Measurements from ENCODE around the gene CCNG1.
A peak's percentile ranks its signal among the peaks of the same experiment; 100 is the strongest.
"Not testable (repeated sequence)": the region's sequence is repeated elsewhere in the genome, so short reads cannot be mapped to it uniquely, and the experiment has no call there.

CCNG1 gene

DNA sequence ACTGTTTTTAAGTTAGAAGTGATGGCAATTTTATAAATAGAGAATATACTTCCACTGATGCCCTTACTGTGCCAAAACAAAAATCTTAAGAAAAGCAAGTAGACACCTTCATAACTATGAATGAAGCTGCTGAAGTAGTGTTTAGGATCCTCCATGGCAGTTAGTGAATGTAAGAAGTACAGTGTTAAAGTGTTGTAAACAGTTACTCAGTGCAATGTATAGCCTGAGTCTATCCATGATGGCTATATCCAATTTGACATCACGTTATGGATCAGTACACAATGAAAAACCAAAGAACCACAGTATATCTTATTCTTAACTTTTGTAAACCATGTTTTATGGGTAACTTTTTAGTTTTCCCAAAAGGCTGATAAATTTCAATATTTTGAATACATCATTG, 7.1 kb downstream of the CCNG1 start:
- TF ChIP-seq, protein P1, sequence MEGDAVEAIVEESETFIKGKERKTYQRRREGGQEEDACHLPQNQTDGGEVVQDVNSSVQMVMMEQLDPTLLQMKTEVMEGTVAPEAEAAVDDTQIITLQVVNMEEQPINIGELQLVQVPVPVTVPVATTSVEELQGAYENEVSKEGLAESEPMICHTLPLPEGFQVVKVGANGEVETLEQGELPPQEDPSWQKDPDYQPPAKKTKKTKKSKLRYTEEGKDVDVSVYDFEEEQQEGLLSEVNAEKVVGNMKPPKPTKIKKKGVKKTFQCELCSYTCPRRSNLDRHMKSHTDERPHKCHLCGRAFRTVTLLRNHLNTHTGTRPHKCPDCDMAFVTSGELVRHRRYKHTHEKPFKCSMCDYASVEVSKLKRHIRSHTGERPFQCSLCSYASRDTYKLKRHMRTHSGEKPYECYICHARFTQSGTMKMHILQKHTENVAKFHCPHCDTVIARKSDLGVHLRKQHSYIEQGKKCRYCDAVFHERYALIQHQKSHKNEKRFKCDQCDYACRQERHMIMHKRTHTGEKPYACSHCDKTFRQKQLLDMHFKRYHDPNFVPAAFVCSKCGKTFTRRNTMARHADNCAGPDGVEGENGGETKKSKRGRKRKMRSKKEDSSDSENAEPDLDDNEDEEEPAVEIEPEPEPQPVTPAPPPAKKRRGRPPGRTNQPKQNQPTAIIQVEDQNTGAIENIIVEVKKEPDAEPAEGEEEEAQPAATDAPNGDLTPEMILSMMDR (conservative IDR thresholded peaks at IDR 0.05; ENCODE audit: low read depth, low read length) = no peak
- no peak overlapping the region for H3K4me3 ChIP-seq (ENCODE audit: low read depth, low read length)
- DNase-seq (ENCODE audit: low read depth) = no peak

DNA sequence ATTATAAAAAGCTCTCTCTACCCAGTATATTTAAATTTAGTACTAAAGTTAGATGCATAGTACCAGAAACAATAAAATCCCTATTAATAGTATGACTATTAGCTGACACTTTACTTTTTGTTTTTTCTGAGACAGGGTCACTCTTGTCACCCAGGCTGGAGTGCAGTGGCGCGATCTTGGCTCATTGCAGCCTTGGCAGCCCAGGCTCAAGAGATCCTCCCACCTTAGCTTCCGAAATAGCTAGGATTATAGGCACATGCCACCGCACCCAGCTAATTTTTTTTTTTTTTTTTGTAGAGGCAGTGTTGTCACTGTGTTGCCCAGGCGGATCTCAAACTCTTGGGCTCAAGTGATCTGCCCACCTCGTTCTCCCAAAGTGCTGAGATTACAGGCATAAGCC, 8.0 kb downstream of the CCNG1 start:
- DNase-seq (ENCODE audit: low read depth) = no peak
- H3K4me3 ChIP-seq (ENCODE audit: low read depth, low read length) = no peak overlapping the region
- TF ChIP-seq, protein P1 (conservative IDR thresholded peaks at IDR 0.05; ENCODE audit: low read depth, low read length) = no peak

- H3K4me3 ChIP-seq (ENCODE audit: low read depth, low read length) = no peak overlapping the region
- no peak for DNase-seq (ENCODE audit: low read depth)
- TF ChIP-seq, protein P1 (conservative IDR thresholded peaks at IDR 0.05; ENCODE audit: low read depth, low read length) = no peak
Observed at GRCh38 chr5:163447191-163447590, 9.8 kb downstream of the CCNG1 start.

- no peak overlapping the region for H3K4me3 ChIP-seq (ENCODE audit: low read depth, low read length)
- TF ChIP-seq, protein P1 (conservative IDR thresholded peaks at IDR 0.05; ENCODE audit: low read depth, low read length) = no peak
- DNase-seq (ENCODE audit: low read depth) = no peak
Observed at GRCh38 chr5:163447875-163448274, 10.5 kb downstream of the CCNG1 start.

GRCh38 chr5:163448491-163448890, 11.1 kb downstream of the CCNG1 start:
- H3K4me3 ChIP-seq (ENCODE audit: low read depth, low read length) = no peak overlapping the region
- no peak for DNase-seq (ENCODE audit: low read depth)
- TF ChIP-seq, protein P1 (conservative IDR thresholded peaks at IDR 0.05; ENCODE audit: low read depth, low read length) = no peak

DNA sequence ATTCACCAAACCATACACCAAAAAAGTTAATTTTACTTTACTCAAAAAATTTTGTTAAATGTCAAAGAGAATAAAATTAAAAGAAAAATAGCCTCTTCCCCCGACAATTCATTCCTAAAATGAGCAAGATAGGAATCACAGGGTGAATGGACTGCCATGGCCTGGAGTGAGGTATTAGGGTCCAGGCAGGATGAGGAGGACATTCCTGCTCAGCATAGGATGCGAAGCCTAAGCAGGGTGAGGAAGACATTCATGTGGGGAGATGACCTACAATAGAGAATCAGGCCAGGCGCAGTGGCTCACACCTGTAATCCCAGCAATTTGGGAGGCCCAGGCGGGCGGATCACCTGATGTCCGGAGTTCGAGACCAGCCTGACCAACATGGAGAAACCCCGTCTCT, 14.1 kb downstream of the CCNG1 start:
- DNase-seq (ENCODE audit: low read depth) = no peak
- TF ChIP-seq, protein P1 (conservative IDR thresholded peaks at IDR 0.05; ENCODE audit: low read depth, low read length) = no peak
- no peak overlapping the region for H3K4me3 ChIP-seq (ENCODE audit: low read depth, low read length)

DNA sequence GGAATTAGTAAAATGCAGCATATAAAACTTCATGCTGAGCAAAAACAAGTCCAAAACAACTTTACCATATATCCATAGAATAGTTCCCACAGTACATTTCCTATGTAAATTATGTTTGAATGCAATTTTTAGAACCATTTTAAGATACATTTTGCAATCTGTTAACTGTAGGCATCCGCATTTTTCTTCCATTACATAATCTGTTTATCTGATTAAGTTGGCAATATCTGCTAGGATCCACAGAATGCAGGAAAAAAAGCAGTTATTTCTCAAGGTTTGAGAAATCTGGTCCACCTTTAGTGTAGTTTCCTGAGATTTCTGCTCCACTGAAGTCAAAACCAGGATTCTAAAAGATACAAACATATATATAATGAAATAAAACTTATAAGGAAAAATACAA, 16.3 kb downstream of the CCNG1 start:
- DNase-seq (ENCODE audit: low read depth) = peak; percentile 65
- TF ChIP-seq, protein P1 (conservative IDR thresholded peaks at IDR 0.05; ENCODE audit: low read depth, low read length) = no peak
- H3K4me3 ChIP-seq (ENCODE audit: low read depth, low read length) = no peak overlapping the region

GRCh38 chr5:163455406-163455805, 18.0 kb downstream of the CCNG1 start:
- not testable (repeated sequence) for H3K4me3 ChIP-seq (ENCODE audit: low read depth, low read length); DNase-seq (ENCODE audit: low read depth)
